ENCODE data around the gene SLC5A11. TPM values are rescaled to one million over a fixed set of nuclear protein-coding genes. Genes with fewer than 3 reads are reported as not detected.

Gene SLC5A11
- total RNA-seq, result 0.22 and 0.49 TPM in 2 replicates

- intact Hi-C loops (cut with micrococcal nuclease), result no loop called here
- CTCF ChIA-PET, result no interaction called here
These were observed at the start of gene SLC5A11 for GRCh38 chr16:24845726-24846547. SLC5A11 (plus strand) TSS chr16:24845963; CDS start chr16:24858644, 12,681 bp downstream.

GRCh38 chr16:24800586-24800985 is 45.2 kb upstream of the SLC5A11 start:
- intact Hi-C loops (cut with micrococcal nuclease), result no loop called here
- DNase-seq (no peak), ATAC-seq (ENCODE audit: low read depth) (no peak)
- Mint-ChIP-seq H3K27me3 (no peaks in the 10 kb centered on the region), H3K27ac (no peak overlapping the region), H3K9me3 (no peaks in the 10 kb centered on the region), H3K36me3 (ENCODE audit: low read depth) (peaks cover 92% of the 10 kb centered on the region), H3K4me3 (no peak overlapping the region), H3K4me1 (no peaks in the 10 kb centered on the region)
- CTCF ChIA-PET, result no interaction called here
- POLR2A ChIA-PET, result no interaction called here
- no peak for TF ChIP-seq CTCF (IDR thresholded peaks at IDR 0.05)

More at GRCh38 chr16:24845726-24846547, at the start of gene SLC5A11:
- POLR2A ChIA-PET, result no interaction called here
- Mint-ChIP-seq H3K36me3 (ENCODE audit: low read depth) (no peaks in the 10 kb centered on the region), H3K27ac (no peak within 1 kb of the TSS), H3K4me3 (no peak within 1 kb of the TSS), H3K27me3 (no peaks in the 10 kb centered on the region), H3K9me3 (no peaks in the 10 kb centered on the region), H3K4me1 (no peaks in the 10 kb centered on the region)
- ATAC-seq (ENCODE audit: low read depth) (no peak), DNase-seq (no peak)
- no peak for TF ChIP-seq CTCF (IDR thresholded peaks at IDR 0.05)

- ChIA-PET CTCF (no interaction called here), POLR2A (no interaction called here)
- no peak for TF ChIP-seq CTCF (IDR thresholded peaks at IDR 0.05)
- H3K4me1 Mint-ChIP-seq, result no peaks in the 10 kb centered on the region
- no peak overlapping the region for H3K4me3 Mint-ChIP-seq
- peaks cover 92% of the 10 kb centered on the region for H3K36me3 Mint-ChIP-seq (ENCODE audit: low read depth)
- H3K27ac Mint-ChIP-seq, result no peak overlapping the region
- intact Hi-C loops (cut with micrococcal nuclease), result no loop called here
- H3K9me3 Mint-ChIP-seq, result no peaks in the 10 kb centered on the region
- H3K27me3 Mint-ChIP-seq, result no peaks in the 10 kb centered on the region
- DNase-seq (no peak), ATAC-seq (ENCODE audit: low read depth) (no peak)
These were observed 43.9 kb upstream of the SLC5A11 start for GRCh38 chr16:24801761-24802302.

- no peak for DNase-seq
- Mint-ChIP-seq H3K27ac (no peak overlapping the region), H3K36me3 (ENCODE audit: low read depth) (peaks cover 91% of the 10 kb centered on the region), H3K4me1 (no peaks in the 10 kb centered on the region), H3K9me3 (no peaks in the 10 kb centered on the region), H3K4me3 (no peak overlapping the region), H3K27me3 (no peaks in the 10 kb centered on the region)
- ChIA-PET POLR2A (no interaction called here), CTCF (no interaction called here)
- no peak for ATAC-seq (ENCODE audit: low read depth)
- intact Hi-C loops (cut with micrococcal nuclease), result no loop called here
- TF ChIP-seq CTCF (IDR thresholded peaks at IDR 0.05), result no peak
These were observed 40.3 kb upstream of the SLC5A11 start for GRCh38 chr16:24805484-24805883.

- ATAC-seq (ENCODE audit: low read depth), result no peak
- Mint-ChIP-seq H3K27ac (no peak overlapping the region), H3K9me3 (no peaks in the 10 kb centered on the region), H3K4me3 (no peak overlapping the region), H3K36me3 (ENCODE audit: low read depth) (peaks cover 91% of the 10 kb centered on the region), H3K4me1 (no peaks in the 10 kb centered on the region), H3K27me3 (no peaks in the 10 kb centered on the region)
- ChIA-PET CTCF (interaction anchor here (0.7 kb wide), 1 partner anchor 29 kb away, joined by 3 read pairs; no protein-coding TSS in a partner anchor), POLR2A (no interaction called here)
- no peak for DNase-seq
- intact Hi-C loops (cut with micrococcal nuclease), result no loop called here
- TF ChIP-seq CTCF (IDR thresholded peaks at IDR 0.05), result no peak
These were observed 38.5 kb upstream of the SLC5A11 start for GRCh38 chr16:24807301-24807700.

Data from activated B cell treated with CpG ODN at 0.5 μM for 24 hours (primary cell).